GM08714 (cell line): Measurements from ENCODE around the gene PGPEP1.
"Not testable (repeated sequence)": the region's sequence is repeated elsewhere in the genome, so short reads cannot be mapped to it uniquely, and the experiment has no call there.

ENCODE experiments used
- H3K4me3 ChIP-seq: fragments of 200-500 bp; sonication (Bioruptor generic); 2 replicates; pipeline ENCODE4 v1.5.1; 2014; ENCODE audit warnings: mild to moderate bottlenecking, low read length, inconsistent platforms
- ZNF274 ChIP-seq: IDR thresholded peaks from 2 replicates; pipeline ENCODE4 v1.6.1; 2012; ENCODE audit warnings: mild to moderate bottlenecking, low read depth, low read length

Gene PGPEP1

GRCh38 chr19:18333680-18334079 lies 6.7 kb upstream of the PGPEP1 start:
- no peak overlapping the region for H3K4me3 ChIP-seq

GRCh38 chr19:18336121-18336520 lies 4.3 kb upstream of the PGPEP1 start:
- TF ChIP-seq ZNF274 = no peak
- no peak overlapping the region for H3K4me3 ChIP-seq

More at GRCh38 chr19:18333680-18334079, 6.7 kb upstream of the PGPEP1 start:
- TF ChIP-seq ZNF274 = no peak

GRCh38 chr19:18338541-18338940 lies 1.9 kb upstream of the PGPEP1 start:
- H3K4me3 ChIP-seq = no peak overlapping the region
- no peak for TF ChIP-seq ZNF274

- peak overlapping the region; percentile 82; the same call in 1 of the 2 replicates for H3K4me3 ChIP-seq
- no peak for TF ChIP-seq ZNF274
These were observed 675 bp upstream of the PGPEP1 start for GRCh38 chr19:18339723-18340122.

DNA sequence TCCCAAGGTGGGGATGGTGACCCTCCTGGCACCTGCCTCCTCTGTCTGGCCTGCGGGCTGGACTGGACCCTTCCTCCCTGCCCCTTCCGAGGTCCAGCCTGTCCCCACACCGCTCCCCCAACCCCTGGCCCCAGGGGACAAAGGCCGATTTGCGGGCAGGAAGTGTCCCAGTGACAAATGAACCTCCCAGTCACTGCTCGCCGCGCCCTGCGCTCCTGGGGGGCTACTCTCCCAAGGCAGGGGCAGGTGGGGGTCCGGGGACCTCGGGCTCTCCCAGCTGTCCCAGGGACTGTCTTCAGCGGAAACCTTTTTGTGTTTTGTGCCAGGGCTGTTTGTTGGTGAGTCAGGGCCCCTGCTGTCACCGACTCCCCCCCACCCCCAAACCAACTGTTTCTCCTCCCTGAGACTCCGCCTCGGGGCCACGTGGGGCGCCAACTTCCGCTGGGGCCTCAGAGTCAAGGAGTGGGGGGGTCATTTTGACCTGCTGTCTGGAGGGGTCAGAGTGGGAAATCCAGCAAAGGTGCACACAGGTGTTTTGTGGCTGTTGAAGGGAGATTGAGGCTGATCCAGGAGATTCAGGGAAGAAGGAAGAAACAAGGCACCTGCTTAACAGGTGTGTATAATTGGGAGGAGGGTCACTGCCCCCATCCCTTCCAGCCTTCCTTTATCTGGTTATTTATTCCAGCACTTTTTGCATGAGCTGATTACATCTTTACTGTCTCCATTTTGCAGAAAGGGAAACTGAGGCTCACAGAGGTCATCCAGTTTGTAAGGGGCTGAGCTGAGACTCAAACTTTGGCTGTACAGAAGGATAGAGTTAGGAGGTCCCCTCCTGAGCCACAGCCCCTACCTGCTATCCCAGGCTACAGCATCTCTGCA lies 831 bp downstream of the PGPEP1 start:
- peak overlapping the region; percentile 82 for H3K4me3 ChIP-seq
- TF ChIP-seq ZNF274 = no peak

DNA sequence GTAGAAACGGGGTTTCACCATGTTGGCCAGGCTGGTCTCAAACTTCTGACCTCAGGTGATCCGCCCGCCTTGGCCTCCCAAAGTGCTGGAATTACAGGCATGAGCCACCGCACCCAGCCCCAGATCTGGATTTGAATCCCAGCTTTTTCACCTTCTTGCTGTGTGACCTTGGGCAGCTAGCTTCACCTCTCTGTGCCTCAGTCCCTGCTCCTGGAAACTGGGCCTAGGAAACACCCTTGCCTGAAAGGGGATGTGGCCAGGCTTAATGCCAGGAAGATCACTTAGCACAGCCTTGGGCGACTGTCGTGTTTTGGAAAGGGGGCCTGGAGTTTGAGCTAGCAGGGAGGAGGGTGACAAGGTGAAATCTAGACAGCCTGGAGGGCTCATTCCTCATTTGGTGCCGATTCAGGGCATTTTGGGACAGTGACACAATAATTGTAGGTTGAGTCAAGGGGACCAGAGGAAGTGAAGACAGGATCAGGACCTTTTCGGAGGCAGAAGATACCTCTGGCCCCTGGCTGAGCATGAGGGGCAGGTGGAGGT lies 1.8 kb downstream of the PGPEP1 start:
- no peak for TF ChIP-seq ZNF274
- no peak overlapping the region for H3K4me3 ChIP-seq

DNA sequence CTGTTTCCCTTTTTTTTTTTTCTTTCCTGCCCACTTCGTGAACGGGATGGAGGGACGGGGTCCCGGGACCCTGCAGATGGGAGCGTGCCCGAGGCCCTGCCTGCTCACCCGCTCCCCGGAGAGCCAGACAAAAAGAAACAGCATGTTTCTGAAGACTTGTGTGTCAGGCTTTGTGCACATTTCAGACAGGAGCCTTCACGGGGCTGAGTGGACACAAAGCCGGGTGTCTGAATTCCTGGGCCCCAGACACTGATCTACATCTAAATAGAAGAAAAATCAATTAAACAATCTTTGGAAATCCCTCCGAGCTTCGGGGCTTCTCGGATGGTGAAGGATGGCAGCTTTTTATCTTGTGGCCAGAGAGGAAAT lies 4.2 kb downstream of the PGPEP1 start:
- H3K4me3 ChIP-seq = no peak overlapping the region
- no peak for TF ChIP-seq ZNF274

- no peak for TF ChIP-seq ZNF274
- no peak overlapping the region for H3K4me3 ChIP-seq
These were observed 4.9 kb downstream of the PGPEP1 start for GRCh38 chr19:18345296-18345695.

DNA sequence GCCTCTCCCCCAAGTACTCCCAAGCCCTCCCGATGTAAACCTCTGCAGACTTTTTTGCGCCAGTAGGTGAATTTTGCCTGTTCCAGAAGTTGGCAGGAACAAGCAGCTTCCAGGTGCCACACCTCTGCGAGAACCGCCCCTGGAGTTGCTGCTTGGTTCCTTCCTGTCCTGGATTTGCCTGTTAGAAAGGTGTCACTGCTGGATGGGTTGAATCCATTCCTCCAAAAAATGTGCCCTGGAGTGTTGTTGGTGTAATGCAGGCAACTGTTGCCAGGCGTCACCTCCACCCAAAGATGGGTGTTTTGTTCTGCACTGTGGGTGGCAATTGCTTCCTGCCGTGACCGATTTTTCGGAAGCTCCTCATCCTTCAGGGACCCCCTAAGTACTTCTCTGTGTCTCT lies 5.7 kb downstream of the PGPEP1 start:
- no peak for TF ChIP-seq ZNF274
- no peak overlapping the region for H3K4me3 ChIP-seq

GRCh38 chr19:18348171-18348570 lies 7.8 kb downstream of the PGPEP1 start:
- TF ChIP-seq ZNF274 = no peak
- no peak overlapping the region for H3K4me3 ChIP-seq

DNA sequence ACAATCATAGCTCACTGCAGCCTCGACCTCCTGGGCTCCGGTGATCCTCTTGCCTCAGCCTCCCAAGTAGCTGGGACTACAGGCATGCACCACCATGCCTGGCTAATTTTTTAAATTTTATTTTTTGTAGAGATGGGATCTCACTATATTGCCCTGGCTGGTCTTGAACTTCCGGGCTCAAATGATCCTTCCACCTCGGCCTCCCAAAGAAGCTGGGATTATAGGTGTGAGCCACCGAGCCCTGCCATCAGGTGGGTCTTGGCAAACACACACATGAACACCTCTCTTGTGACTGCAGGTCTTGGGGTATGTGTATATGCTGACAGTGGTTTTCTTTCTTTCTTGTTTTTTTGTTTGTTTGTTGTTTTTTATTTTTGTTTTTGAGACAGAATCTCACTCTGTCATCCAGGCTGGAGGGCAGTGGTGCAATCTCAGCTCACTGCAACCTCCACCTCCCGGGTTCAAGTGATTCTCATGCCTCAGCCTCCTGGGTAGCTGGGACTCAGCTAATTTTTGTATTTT lies 8.5 kb downstream of the PGPEP1 start:
- H3K4me3 ChIP-seq = not testable (repeated sequence)

DNA sequence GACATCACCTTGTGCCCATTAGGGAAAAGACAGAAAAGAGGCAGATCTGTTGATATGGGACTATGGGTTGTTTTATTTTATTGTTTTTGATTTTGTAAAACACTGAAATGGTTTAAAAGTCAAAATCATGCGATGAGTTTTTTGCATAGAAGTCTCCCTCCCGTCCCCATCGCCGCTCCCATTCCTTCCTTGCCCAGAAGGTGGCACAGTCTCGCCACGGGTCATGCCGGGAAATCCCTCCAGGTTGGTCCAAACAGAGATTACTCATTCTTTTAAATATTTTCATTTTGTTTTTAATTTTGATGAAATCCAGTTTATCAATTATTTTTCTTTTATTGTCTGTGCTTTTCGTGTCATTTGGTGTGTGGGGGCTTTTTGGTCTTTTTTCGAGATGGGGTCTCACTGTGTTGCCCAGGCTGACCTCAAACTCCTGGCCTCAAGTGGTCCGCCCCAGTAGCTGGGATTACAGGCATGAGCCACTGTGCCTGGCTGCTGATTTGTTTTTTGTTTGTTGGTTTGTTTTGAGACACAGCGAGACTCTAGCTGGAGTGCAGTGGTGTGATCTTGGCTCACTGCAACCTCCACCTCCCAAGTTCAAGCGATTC lies 9.2 kb downstream of the PGPEP1 start:
- H3K4me3 ChIP-seq = no peak overlapping the region
- no peak for TF ChIP-seq ZNF274

- no peak for TF ChIP-seq ZNF274
- H3K4me3 ChIP-seq = no peak overlapping the region
These were observed 10.1 kb downstream of the PGPEP1 start for GRCh38 chr19:18350490-18350889.

- H3K4me3 ChIP-seq = no peak overlapping the region
- no peak for TF ChIP-seq ZNF274
These were observed 11.1 kb downstream of the PGPEP1 start for GRCh38 chr19:18351544-18351943.
